HCT116 (cell line): ENCODE results near the gene GALNT15.

Source experiments
- CTCF ChIP-seq, 3 experiments: fragments of 200-600 bp in 1 of 3; sonication (generic) in 1 of 3; IDR thresholded peaks in 2 of 3; conservative IDR thresholded peaks in 1 of 3; 2 replicates each; pipeline ENCODE4 v1.5.1; 2012 to 2017; ENCODE audit warnings: low read depth in 2 of 3, low read length in 2 of 3, antibody characterized with exemption in 1 of 3, borderline replicate concordance in 1 of 3, control low read depth in 1 of 3, mild to moderate bottlenecking in 1 of 3, mixed read lengths in 1 of 3, mixed run types in 1 of 3, moderate library complexity in 1 of 3; ENCODE audit not compliant: insufficient read depth in 1 of 3
- EGR1 ChIP-seq: IDR thresholded peaks from 2 replicates; pipeline ENCODE4 v1.6.1; 2012; ENCODE audit warnings: low read depth
- EZH2 ChIP-seq: fragments of 200-600 bp; sonication (generic); IDR thresholded peaks from 2 replicates; pipeline ENCODE4 v1.6.1; 2017; ENCODE audit warnings: antibody characterized with exemption, mixed run types
- EZH2phosphoT487 ChIP-seq: fragments of 200-600 bp; IDR thresholded peaks from 2 replicates; pipeline ENCODE4 v1.6.1; 2018; ENCODE audit warnings: antibody characterized with exemption, borderline replicate concordance
- JUND ChIP-seq: IDR thresholded peaks from 2 replicates; pipeline ENCODE4 v1.6.1; 2012
- MAX ChIP-seq: IDR thresholded peaks from 2 replicates; pipeline ENCODE4 v1.6.1; 2012
- POLR2A ChIP-seq: IDR thresholded peaks from 2 replicates; pipeline ENCODE4 v1.7.0; 2011; ENCODE audit warnings: borderline replicate concordance; ENCODE audit not compliant: insufficient read depth, insufficient read length; ENCODE audit errors: extremely low read depth
- RAD21 ChIP-seq: IDR thresholded peaks from 2 replicates; pipeline ENCODE4 v1.6.1; 2012; ENCODE audit warnings: low read depth, mild to moderate bottlenecking
- REST ChIP-seq: IDR thresholded peaks from 2 replicates; pipeline ENCODE4 v1.6.1; 2012; ENCODE audit warnings: low read depth
- TCF7L2 ChIP-seq: IDR thresholded peaks from 2 replicates; pipeline ENCODE4 v1.7.0; 2011; ENCODE audit warnings: borderline replicate concordance, inconsistent platforms; ENCODE audit not compliant: insufficient read depth, insufficient read length; ENCODE audit errors: extremely low read depth
- YY1 ChIP-seq: IDR thresholded peaks from 2 replicates; pipeline ENCODE4 v1.6.1; 2011; ENCODE audit warnings: low read length, low read depth, moderate library complexity, mild to moderate bottlenecking; ENCODE audit not compliant: insufficient replicate concordance; ENCODE audit errors: extremely low read depth
- ZNF274 ChIP-seq: fragments of 200-500 bp; sonication (Bioruptor generic); IDR thresholded peaks from 2 replicates; pipeline ENCODE4 v1.6.1; 2014; ENCODE audit warnings: mild to moderate bottlenecking, low read depth, low read length, inconsistent platforms

- TF ChIP-seq CTCF (IDR thresholded peaks at IDR 0.05 in 2 of 3, conservative IDR thresholded peaks at IDR 0.05 in 1 of 3; ENCODE audit: borderline replicate concordance in 1 of 3, insufficient read depth in 1 of 3, low read depth in 2 of 3, low read length in 2 of 3) = no peak
- no peak for TF ChIP-seq EZH2
- TF ChIP-seq POLR2A = no peak
- no peak for TF ChIP-seq REST
- TF ChIP-seq EGR1 = no peak
- TF ChIP-seq ZNF274 = no peak
- no peak for TF ChIP-seq MAX
- TF ChIP-seq RAD21 = no peak
- no peak for TF ChIP-seq EZH2phosphoT487
- TF ChIP-seq JUND = no peak
- no peak for TF ChIP-seq YY1
- no peak for TF ChIP-seq TCF7L2
Measured at GRCh38 chr3:16214366-16214765, 39.9 kb downstream of the GALNT15 start.
